Stimulated activated CD4-positive, alpha-beta T cell treated with anti-CD3 and anti-CD28 coated beads, Interleukin-15, amount 100 ng/mL, for 24 hours (primary cell): ENCODE data around the gene TXN.
"Not testable (repeated sequence)": the region's sequence is repeated elsewhere in the genome, so short reads cannot be mapped to it uniquely, and the experiment has no call there.

Experiments used
- DNase-seq: peaks from one replicate; pipeline ENCODE4 v3.0.0-alpha.2; 2020

TXN gene

GRCh38 chr9:110207071-110207641, 49.2 kb downstream of the TXN start:
- DNase-seq, result no peak

- no peak for DNase-seq
Observed at GRCh38 chr9:110206389-110206788, 49.9 kb downstream of the TXN start.

- not testable (repeated sequence) for DNase-seq
Observed at GRCh38 chr9:110205612-110206011, 50.7 kb downstream of the TXN start.

GRCh38 chr9:110202232-110202631, 54.1 kb downstream of the TXN start:
- DNase-seq, result no peak

- no peak for DNase-seq
Observed at GRCh38 chr9:110199643-110200042, 56.7 kb downstream of the TXN start.

- DNase-seq, result no peak
Observed at GRCh38 chr9:110198357-110198756, 58.0 kb downstream of the TXN start.

GRCh38 chr9:110197330-110198187, 58.7 kb downstream of the TXN start:
- DNase-seq, result no peak

- not testable (repeated sequence) for DNase-seq
Observed at GRCh38 chr9:110196084-110196499, 60.2 kb downstream of the TXN start.
